Measurements from ENCODE around the gene ACOX3. TPM values are rescaled to one million over a fixed set of nuclear protein-coding genes. Genes with fewer than 3 reads are reported as not detected.
"Not testable (repeated sequence)": the region's sequence is repeated elsewhere in the genome, so short reads cannot be mapped to it uniquely, and the experiment has no call there.

Gene ACOX3
- polyA plus RNA-seq, 5 donors: 15.3 to 22.2 (median 20.8) TPM

GRCh38 chr4:8387615-8388527, 52.7 kb downstream of the ACOX3 start:
- no peak for DNase-seq

GRCh38 chr4:8387194-8387593, 53.3 kb downstream of the ACOX3 start:
- no peak for DNase-seq

- no peak for DNase-seq
These were observed 53.8 kb downstream of the ACOX3 start for GRCh38 chr4:8386731-8387130.

- not testable (repeated sequence) for DNase-seq
These were observed 54.4 kb downstream of the ACOX3 start for GRCh38 chr4:8386131-8386530.

GRCh38 chr4:8385611-8386010, 54.9 kb downstream of the ACOX3 start:
- DNase-seq: no peak

- DNase-seq: no peak
These were observed 55.4 kb downstream of the ACOX3 start for GRCh38 chr4:8385106-8385505.

- DNase-seq: no peak
These were observed 56.0 kb downstream of the ACOX3 start for GRCh38 chr4:8384397-8385060.

- DNase-seq: peak in 1 of 2 donors; percentile 29
These were observed 56.9 kb downstream of the ACOX3 start for GRCh38 chr4:8383451-8384160.

GRCh38 chr4:8383016-8383415, 57.5 kb downstream of the ACOX3 start:
- DNase-seq: no peak

GRCh38 chr4:8381814-8382581, 58.5 kb downstream of the ACOX3 start:
- no peak for DNase-seq

- no peak for DNase-seq
These were observed 59.8 kb downstream of the ACOX3 start for GRCh38 chr4:8380511-8381415.

GRCh38 chr4:8379771-8380170, 60.8 kb downstream of the ACOX3 start:
- no peak for DNase-seq

GRCh38 chr4:8379281-8379680, 61.2 kb downstream of the ACOX3 start:
- DNase-seq: no peak

GRCh38 chr4:8378776-8379175, 61.7 kb downstream of the ACOX3 start:
- no peak for DNase-seq

GRCh38 chr4:8378101-8378724, 62.3 kb downstream of the ACOX3 start:
- no peak for DNase-seq

GRCh38 chr4:8377103-8378075, 63.1 kb downstream of the ACOX3 start:
- no peak for DNase-seq

GRCh38 chr4:8376361-8377102, 64.0 kb downstream of the ACOX3 start:
- no peak for DNase-seq
